NCI-H1436 treated with DMSO at 0.1 percent for 48 hours (cell line): ENCODE data around the gene ZNF80.
"Not testable (repeated sequence)": the region's sequence is repeated elsewhere in the genome, so short reads cannot be mapped to it uniquely, and the experiment has no call there.

ENCODE experiments used
- DNase-seq: peaks from one replicate; lab custom pipeline; 2025; lab: John Stamatoyannopoulos, UW

Gene ZNF80

DNA sequence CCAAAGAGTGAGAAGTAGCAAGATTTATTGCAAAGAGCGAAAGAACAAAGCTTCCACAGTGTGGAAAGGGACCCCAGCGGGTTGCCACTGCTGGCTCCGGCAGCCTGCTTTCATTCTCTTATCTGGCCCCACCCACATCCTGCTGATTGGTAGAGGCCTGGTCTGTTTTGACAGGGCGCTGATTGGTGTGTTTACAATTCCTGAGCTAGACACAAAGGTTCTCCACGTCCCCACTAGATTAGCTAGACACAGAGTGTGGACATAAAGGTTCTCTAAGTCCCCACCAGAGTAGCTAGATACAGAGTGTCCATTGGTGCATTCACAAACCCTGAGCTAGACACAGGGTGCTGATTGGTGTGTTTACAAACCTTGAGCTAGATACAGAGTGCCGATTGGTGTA lies at the start of gene ZNF80:
Gene ZNF80 (minus strand): TSS at position 101 of the 400 bp plus-strand sequence. CDS start 504 bp downstream, outside the sequence.
- DNase-seq: not testable (repeated sequence)

DNA sequence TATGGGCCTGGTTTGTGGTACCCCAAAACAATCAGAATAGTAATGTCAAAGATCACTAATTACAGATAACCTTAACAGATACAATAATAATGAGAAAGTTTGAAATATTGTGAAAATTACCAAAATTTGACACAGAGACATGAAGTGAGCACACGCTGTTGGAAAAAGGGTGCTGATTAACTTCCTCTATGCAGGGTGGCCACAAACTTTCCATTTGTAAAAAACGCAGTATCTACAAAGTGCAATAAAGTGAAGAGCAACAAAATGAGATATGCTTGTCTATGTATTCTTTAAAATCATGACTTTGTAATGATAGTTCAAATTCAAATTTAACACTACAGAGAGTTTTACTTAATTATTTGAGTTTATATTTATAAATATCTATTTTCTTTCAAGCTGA lies 48.9 kb upstream of the ZNF80 start:
- no peak for DNase-seq

DNA sequence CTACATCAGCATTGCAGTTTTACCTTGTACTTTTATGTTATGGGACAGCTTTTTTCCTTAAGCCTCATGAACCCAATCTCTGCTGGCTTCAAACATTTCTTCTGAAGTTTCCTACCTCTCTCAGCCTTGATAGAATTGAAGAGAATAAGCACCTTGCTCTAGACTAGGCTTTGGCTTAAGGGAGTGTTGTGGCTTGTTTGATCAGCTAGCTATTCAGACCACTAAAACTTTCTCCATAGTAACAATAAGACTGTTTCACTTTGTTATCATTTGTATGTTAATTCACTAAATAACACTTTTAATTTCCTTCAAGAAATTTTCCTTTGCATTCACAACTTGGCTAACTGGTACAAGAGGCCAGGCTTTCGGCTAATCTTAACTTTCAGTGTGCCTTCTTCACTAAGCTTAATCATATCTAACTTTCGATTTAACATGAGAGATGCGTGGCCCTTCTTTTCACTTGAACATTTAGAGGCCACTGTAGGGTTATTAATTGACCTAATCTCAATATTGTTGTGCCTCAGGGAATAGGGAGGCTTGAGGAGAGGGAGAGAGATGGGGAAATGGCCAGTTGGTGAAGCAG lies 48.4 kb upstream of the ZNF80 start:
- no peak for DNase-seq

DNA sequence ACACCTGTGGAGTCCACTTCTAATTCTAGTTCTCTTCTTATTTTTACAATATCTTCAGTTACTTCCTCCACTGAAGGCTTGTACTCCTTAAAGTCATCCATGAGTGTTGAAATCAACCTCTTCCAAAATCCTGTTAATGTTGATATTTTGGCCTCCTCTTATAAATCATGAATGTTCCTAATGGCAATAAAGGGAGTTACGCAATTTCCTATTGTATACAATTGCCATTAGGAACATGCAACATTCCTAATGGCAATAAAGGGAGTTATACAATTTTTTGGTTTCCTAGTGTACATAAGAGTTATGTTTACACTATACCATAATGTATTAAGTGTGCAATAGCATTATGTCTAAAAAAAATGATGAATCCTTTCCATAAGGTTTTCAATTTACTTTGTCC lies 47.3 kb upstream of the ZNF80 start:
- no peak for DNase-seq

DNA sequence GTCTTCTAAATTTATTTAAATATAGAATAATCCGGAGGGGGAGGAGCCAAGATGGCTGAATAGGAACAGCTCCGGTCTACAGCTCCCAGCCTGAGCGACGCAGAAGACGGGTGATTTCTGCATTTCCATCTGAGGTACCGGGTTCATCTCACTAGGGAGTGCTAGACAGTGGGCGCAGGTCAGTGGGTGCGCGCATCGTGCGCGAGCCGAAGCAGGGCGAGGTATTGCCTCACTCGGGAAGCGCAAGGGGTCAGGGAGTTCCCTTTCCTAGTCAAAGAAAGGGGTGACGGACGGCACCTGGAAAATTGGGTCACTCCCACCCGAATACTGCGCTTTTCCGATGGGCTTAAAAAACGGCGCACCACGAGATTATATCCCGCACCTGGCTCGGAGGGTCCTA lies 39.5 kb upstream of the ZNF80 start:
- DNase-seq: not testable (repeated sequence)

DNA sequence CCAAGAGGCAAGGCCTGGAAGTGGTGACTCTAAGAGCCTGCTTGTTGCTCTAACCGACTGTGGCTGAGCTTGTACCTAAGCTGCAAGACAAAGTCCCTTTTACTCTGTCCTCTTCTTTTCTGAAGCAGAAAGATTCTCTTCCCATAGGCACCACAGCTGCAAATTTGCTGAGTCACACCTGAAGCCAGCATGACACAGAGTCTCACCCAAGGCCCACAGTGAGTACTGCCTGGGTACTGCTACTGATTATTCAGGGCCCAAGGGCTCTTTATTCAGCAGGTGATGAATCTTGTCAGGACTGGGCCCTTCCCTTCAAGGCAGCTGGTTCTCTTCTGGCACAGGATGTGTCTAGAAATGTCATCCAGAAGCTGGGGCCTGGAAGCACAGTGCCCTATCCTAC lies 37.6 kb upstream of the ZNF80 start:
- no peak for DNase-seq

DNA sequence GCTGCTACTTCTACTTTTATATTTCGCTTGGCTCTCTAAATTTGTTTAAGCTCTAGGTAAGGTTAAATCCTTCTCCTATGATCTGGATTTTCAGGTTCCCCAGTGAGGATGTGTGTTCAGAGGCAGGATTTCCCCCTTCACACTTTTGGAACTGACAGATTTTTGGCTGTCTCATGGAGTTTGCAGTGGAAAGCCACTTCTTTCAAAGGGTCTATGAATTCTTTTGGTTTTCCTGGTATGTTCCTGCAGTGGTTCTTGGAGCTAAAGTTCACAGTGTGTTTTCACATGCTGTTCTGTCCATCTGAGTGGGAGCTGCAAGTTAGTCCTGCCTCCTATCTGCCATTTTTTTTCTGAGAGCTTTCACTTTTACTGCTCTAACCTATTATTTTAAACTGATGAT lies 34.9 kb upstream of the ZNF80 start:
- DNase-seq: no peak

DNA sequence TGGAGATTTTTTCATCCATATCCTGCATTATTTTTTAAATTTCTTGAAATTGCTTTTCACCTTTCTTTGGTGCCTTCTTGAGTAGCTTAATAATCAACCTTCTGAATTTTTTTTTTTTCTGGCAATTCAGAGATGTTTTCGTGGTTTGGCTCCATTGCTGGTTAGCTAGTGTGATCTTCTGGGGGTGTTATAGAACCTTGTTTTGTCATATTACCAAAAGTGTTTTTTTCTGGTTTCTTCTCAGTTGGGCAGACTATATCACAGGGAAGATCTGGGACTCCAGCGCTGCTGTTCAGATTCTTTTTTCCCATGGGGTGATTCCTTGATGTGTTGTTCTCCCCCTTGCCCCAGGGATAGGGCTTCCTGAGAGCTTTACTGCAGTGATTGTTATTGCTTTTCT lies 32.6 kb upstream of the ZNF80 start:
- no peak for DNase-seq

DNA sequence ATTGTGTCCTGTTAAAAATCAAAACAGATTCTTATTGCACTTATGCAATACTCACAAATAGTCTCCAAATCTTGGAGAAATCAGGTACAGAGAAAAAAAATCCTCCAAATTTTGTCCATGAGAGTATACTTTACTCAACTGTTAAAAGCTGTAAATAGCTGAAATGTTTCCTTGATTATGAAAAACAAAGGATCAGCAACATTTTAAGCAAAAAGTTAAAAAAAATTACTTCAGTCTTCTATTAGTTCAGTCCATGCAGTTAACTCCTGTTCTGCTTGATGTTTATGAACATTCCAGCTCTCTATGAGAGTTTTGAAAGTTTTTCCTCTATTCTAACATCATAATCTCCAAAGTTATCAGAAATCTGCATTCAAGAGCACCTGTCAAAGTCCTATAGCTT lies 22.8 kb upstream of the ZNF80 start:
- no peak for DNase-seq

DNA sequence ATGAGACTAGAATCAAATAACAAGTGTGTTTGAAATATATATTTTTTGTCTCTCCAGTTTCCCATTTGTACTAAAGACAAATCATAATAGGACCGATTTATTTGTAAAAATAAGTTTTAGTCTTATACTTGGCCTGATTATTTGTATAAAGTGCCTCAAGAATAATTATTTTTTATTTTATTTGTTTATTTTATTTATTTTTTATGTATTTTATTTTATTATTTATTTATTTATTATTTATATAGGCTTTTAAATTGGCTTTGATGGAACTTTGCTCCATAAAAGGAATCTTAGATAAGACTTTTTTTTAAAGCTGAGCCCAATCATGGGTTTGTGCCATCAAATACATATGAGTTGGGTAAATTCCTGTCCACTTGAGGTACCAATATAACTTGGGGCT lies 22.2 kb upstream of the ZNF80 start:
- no peak for DNase-seq

DNA sequence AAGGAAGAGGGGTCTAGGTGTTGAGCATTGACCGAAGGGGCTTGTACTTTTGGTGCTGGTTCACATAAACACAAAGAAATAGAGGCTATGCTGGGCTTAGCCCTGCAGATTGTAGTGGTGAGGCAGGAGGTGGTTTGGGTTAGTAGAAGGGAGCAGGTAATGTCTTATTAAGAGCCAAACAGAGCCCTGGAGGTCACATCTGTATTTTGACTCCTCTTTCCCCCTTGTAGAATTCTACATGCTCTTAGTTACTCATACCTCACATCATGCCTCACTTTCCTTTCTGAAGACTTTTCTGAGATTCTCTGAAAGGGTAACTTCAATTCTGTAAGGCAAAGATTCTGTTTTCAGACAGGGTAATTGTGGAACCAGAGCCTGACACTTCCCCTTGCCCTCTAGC lies 16.1 kb upstream of the ZNF80 start:
- DNase-seq: no peak

DNA sequence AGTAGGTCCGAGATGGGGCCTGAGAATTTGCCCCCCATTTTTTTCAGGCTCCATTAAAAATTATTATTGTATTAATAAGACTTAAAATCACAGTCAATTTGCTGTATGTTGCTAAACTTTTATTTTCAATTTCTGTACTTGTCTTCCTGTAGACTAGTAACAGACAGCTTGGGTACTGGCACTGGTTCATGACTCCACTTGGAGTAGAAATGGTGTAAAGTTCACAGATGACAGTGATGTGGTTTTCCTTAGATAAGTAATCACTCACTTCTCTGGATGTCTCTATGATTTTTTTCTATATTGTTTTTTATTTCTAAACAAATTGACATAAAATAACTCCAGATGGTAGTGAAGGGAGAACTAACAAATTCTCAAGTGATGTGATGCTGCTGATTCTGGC lies 15.6 kb upstream of the ZNF80 start:
- DNase-seq: no peak

DNA sequence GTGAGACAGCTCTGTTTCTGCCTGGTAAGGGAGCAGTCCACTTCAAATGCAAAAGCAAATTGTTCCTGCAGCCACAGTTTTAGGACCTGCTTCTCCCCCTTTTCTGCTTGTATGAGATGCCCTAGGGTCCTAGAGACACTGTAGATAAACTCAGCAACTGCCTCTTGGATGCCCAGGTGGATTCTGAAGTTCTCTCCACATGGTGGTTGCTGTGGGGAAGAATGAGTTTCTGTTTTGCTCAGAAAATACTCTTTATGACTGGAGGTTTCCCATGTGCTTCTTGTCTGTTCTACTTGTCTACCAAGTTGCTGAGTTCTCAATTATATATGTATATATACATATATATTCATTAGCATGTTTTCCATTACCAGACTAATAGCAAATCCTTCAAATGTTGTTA lies 5.6 kb upstream of the ZNF80 start:
- DNase-seq: no peak

DNA sequence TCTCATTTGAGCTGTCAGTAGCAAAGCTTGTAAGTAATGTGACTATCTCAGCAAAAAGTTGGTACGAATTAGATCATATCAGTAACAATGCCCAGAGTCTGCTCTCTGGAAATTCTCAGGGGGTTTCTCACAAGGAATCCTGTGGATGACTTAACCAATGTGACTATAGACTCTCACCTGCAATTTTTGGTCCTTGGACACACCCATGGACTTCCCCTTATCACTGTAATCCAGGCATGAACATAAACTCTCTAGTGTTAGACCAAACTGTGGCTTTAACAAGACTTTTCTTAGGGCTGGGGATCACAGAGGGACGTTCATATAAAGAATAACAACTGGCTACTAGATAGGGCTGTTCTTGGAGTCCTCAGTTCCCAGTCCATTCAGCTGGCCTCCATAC lies 3.9 kb upstream of the ZNF80 start:
- DNase-seq: no peak

DNA sequence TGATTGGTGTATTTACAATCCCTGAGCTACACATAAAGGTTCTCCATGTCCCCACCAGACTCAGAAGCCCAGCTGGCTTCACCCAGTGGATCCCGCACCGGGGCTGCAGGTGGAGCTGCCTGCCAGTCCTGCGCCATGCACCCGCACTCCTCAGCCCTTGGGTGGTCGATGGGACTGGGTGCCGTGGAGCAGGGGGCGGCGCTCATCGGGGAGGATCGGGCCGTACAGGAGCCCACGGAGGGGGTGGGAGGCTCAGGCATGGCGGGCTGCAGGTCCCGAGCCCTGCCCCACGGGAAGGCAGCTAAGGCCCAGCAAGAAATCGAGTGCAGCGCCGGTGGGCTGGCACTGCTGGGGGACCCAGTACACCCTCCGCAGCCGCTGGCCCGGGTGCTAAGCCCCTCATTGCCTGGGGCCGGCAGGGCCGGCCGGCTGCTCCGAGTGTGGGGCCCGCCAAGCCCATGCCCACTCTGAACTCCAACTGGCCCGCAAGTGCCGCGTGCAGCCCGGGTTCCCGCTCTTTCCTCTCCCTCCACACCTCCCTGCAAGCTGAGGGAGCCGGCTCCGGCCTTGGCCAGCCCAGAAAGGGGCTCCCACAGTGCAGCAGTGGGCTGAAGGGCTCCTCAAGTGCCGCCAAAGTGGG lies 888 bp upstream of the ZNF80 start:
- DNase-seq: not testable (repeated sequence)

DNA sequence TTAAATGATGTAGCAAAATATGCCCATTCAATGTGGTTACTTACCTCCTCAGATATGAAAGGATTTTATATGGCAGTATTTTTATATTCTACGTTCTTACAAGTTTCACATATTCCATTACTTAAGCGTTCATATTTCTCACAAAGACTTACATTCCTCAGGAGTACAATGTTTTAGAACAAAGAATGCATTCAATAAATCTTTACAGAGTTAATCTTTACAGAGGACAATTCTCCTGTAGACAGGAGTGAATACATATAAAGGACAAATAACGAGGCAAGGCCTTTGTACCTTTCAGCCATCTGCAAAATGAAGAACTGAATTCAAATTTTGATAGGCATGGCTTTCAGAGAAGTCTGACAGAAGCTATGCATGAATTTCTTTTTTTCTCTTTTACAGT lies 1.9 kb downstream of the ZNF80 start:
- no peak for DNase-seq

DNA sequence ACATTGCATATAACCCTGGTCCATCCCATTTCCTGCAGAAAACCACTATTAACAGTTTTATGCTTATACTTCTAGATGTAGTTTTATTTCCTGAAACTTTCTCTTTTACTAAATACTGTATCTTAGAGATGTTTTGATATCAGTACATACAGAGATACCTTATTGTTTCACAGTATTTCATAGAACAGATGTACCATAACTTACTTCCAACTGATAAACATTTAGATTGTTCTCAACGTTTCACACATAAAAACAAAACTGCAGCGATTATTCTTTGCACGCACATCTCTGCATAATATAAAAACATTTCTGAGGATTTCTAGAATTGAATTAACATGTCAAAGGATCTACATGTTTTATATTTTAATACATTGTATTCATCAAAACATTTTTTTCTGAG lies 2.6 kb downstream of the ZNF80 start:
- DNase-seq: no peak

DNA sequence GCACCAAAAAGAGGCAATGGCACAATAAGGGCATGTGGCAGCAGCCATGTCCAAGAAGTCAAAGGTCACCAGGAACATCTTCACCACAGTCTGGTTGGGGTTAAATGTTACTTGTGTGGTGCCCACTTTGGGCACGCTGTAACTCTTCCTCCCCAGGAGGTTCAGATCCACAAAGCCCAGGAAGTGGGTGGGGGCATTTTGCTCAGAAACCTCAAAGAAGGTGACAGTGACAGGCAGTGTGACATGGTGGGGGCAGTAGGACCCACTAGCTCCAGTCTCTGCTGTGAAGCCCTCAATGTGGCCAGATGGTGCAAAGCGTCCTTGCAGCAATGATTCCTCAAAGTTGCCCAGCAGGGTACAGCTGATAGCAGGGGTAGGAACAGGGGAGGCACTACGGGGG lies 5.8 kb downstream of the ZNF80 start:
- no peak for DNase-seq

DNA sequence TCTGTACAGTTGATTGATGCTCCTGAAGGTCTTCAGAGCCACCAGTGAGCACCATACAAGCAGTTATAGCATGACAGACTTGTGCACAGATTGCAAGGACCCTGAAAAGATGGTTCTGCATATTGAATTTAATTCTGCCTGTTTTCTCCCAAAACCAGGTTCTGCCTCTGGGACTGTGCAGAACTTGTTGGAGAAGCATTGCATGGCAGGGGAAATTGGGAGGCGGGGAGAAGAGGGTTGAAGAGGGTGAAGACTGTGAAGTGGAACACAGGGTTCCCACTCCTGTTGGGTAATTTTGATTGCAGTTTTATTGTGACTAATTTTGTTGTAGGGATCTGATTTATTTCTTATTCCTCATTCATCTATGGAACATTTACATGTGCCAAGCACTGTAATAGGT lies 10.3 kb downstream of the ZNF80 start:
- no peak for DNase-seq

DNA sequence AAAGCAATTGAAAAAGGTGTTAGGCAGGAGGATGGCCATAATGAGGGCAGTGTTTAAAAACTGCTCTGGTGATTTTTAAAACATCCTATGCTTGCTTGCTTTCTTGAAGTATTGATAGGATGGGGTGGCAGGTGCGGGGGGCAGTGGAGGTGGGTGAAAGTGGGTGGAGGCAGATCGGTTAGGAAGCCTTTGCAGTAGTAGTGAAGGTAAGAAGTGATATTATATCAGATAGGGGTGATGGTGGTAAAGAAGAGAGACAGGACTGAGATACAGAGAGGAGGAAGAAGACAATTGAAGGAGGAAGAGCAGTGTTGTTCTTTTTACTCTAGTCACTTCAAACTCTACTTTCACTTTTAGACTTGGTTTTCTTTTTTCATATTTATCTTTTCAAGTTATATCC lies 11.1 kb downstream of the ZNF80 start:
- DNase-seq: no peak

DNA sequence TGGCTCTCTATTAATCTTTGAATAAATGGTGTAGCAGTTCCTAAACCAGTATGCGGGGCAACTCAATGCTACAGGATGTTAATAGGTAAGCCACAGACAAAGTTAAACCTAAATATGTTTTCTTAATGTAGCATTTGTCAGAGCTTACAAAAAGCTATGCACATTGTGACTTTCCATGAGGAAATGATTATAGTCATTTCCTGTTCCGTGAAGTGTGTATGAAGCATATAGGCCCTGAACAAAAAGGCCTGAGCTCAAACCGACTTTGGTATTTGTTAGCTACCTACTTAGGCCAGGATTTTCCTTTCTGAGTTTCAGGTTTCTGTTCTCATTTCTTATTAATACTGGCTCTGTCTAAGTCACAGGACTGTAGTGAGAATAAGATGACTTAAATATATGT lies 14.2 kb downstream of the ZNF80 start:
- no peak for DNase-seq

DNA sequence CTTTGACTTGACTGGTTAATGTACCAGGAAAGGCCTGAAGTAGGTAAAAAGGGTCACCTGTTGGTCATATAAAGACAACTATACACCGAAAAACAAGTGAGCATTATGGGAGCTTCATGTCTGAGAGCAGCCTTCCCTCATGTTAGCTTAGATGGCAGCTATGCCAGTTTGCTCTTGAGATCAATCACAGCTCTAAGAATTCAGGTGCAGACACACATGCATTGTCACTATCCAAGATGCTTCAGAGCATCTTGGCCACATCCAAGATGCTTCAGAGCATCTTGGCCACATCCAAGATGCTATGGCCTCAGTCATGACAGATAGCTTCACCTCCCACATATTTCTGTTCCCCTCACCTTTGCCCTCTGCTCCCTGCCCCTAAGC lies 15.5 kb downstream of the ZNF80 start:
- no peak for DNase-seq

DNA sequence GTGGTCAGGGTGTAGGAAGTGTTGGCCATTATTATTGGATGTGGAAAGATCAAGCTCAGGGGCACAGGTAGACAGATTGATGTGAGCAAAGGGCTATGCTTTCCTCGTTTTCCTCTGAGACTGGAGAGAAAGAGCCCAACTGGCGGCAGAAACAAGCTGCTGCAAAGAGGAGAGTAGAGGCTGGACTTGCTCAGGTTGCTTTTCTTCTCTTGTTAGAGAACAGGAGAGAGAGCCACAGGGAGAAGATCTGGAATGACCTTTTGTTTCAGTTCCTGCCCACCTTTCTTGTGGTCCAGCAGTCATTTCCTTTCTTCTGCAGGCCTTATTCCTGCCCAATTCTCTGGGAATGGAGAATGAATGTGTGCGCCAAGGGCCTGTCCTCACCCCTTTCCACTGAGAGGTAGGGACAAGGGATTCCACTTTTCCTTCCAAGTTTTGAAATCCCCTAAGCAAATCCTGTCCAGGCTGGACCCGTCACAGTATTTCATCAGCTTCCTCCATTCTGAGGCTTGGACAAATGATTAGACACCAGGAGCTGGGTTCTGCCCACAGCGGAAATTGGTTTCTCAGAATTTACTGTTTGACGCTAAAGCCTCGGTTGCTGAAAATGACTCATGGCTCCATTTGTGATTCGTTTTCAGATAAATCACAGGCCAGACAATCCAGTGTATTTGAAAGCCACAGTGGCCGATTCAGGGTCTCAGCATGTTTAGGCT lies 16.1 kb downstream of the ZNF80 start:
- no peak for DNase-seq

DNA sequence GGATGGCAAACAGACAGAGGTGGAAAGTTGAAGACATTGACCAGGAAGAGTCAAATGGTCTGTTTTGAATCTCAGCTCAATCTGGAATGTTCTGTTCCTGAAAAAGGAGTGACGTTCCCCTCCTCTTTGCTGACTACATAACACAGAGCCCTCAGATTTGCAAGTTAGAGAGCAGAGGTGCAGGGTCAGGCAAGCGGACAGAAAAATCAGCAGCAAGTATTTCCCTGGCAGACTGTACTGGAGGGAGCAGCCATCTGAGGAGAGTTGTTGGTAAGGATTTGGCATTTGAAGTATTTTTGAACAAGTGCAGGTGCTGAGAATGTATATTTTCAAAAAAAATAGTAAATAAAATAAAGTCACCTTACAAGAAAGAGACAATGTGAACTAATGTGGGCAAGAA lies 17.6 kb downstream of the ZNF80 start:
- DNase-seq: no peak
